Astrocyte (in vitro differentiated cells and primary cell): ENCODE data around the gene UBE2D2.

Source experiments
- EZH2 ChIP-seq: IDR thresholded peaks from 2 replicates; pipeline ENCODE4 v1.6.1; 2012; ENCODE audit warnings: mild to moderate bottlenecking, low read length, inconsistent platforms; ENCODE audit not compliant: insufficient read depth
- TF ChIP-seq, protein P1 (sequence below): IDR thresholded peaks from 2 replicates; pipeline ENCODE4 v1.5.1; 2011; ENCODE audit warnings: low read depth, mild to moderate bottlenecking, inconsistent platforms, low read length, moderate library complexity; ENCODE audit not compliant: insufficient read depth

DNA sequence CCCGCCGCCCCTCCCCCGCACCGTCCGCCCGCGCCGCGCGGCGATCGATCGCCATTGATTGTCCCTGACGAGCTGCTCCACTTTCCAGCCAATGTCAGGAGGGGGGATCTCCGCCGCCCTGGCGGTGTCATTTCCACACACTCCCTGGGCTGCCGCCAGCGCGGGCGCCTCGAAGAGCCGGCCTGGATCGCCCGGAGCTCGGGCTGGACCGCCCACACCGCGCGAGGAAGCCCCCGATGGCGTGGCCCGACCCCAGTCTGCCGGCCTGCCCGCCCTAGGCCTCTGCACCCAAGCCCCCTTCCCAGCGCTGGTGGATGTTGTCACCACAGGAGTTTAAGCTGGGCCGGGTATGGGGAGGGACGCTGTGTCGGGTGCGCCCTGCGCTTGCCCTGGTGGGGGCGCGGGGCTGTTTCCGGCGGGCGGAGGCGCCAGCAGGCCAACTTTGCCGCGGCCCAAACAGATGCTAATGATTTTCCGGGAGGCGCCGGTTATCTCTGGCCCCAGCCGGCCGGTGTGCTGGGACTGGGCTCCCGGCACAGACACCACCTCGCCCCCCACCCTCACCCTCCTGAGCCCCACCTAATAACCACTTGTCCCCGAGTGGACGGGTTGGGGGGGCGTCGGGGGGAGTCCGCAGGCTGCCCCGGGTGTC, 76.4 kb downstream of the UBE2D2 start:
- TF ChIP-seq, protein P1, sequence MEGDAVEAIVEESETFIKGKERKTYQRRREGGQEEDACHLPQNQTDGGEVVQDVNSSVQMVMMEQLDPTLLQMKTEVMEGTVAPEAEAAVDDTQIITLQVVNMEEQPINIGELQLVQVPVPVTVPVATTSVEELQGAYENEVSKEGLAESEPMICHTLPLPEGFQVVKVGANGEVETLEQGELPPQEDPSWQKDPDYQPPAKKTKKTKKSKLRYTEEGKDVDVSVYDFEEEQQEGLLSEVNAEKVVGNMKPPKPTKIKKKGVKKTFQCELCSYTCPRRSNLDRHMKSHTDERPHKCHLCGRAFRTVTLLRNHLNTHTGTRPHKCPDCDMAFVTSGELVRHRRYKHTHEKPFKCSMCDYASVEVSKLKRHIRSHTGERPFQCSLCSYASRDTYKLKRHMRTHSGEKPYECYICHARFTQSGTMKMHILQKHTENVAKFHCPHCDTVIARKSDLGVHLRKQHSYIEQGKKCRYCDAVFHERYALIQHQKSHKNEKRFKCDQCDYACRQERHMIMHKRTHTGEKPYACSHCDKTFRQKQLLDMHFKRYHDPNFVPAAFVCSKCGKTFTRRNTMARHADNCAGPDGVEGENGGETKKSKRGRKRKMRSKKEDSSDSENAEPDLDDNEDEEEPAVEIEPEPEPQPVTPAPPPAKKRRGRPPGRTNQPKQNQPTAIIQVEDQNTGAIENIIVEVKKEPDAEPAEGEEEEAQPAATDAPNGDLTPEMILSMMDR, result no peak
- no peak for TF ChIP-seq EZH2
